ENCODE data around the gene SYF2. TPM values are rescaled to one million over a fixed set of nuclear protein-coding genes. Genes with fewer than 3 reads are reported as not detected.

SYF2 gene
- total and polyA plus RNA-seq, 2 donors, result 54.7 to 91.9 TPM

- no peak for DNase-seq (ENCODE audit: extremely low spot score)
- Histone ChIP-seq H3K4me3 (ENCODE audit: low read depth, low read length) (no peak overlapping the region), H3K27ac (ENCODE audit: low read depth) (no peak overlapping the region), H3K4me1 (ENCODE audit: insufficient read depth) (no peaks in the 10 kb centered on the region), H3K36me3 (ENCODE audit: insufficient read depth) (no peaks in the 10 kb centered on the region)
- 59% methylated on average over 1 of the region's 1 CpG for WGBS
Observed at GRCh38 chr1:25208092-25208491, 24.2 kb downstream of the SYF2 start.

GRCh38 chr1:25206201-25206600 is 26.1 kb downstream of the SYF2 start:
- DNase-seq (ENCODE audit: extremely low spot score), result no peak
- Histone ChIP-seq H3K4me1 (ENCODE audit: insufficient read depth) (no peaks in the 10 kb centered on the region), H3K36me3 (ENCODE audit: insufficient read depth) (no peaks in the 10 kb centered on the region), H3K27ac (ENCODE audit: low read depth) (no peak overlapping the region), H3K4me3 (ENCODE audit: low read depth, low read length) (no peak overlapping the region)
- 79% methylated on average over 5 of the region's 5 CpGs for WGBS

- no peaks in the 10 kb centered on the region for H3K36me3 ChIP-seq (ENCODE audit: insufficient read depth)
- no peak overlapping the region for H3K27ac ChIP-seq (ENCODE audit: low read depth)
- no peaks in the 10 kb centered on the region for H3K4me1 ChIP-seq (ENCODE audit: insufficient read depth)
- 87% methylated on average over 5 of the region's 5 CpGs for WGBS
- H3K4me3 ChIP-seq (ENCODE audit: low read depth, low read length), result no peak overlapping the region
- DNase-seq (ENCODE audit: extremely low spot score), result no peak
Observed at GRCh38 chr1:25205786-25206185, 26.5 kb downstream of the SYF2 start.

GRCh38 chr1:25204797-25205480 is 27.4 kb downstream of the SYF2 start:
- no peak overlapping the region for H3K4me3 ChIP-seq (ENCODE audit: low read depth, low read length)
- 53% methylated on average over 9 of the region's 9 CpGs for WGBS

GRCh38 chr1:25201006-25201405 is 31.3 kb downstream of the SYF2 start:
- no peak overlapping the region for H3K4me3 ChIP-seq (ENCODE audit: low read depth, low read length)
- H3K4me1 ChIP-seq (ENCODE audit: insufficient read depth), result no peaks in the 10 kb centered on the region
- no peak for DNase-seq (ENCODE audit: extremely low spot score)
- H3K36me3 ChIP-seq (ENCODE audit: insufficient read depth), result no peaks in the 10 kb centered on the region
- H3K27ac ChIP-seq (ENCODE audit: low read depth), result no peak overlapping the region
- whole genome bisulfite sequencing, result 81% methylated on average over 7 of the region's 7 CpGs

More at GRCh38 chr1:25204797-25205480, 27.4 kb downstream of the SYF2 start:
- H3K4me1 ChIP-seq (ENCODE audit: insufficient read depth), result no peaks in the 10 kb centered on the region
- DNase-seq (ENCODE audit: extremely low spot score), result no peak
- no peak overlapping the region for H3K27ac ChIP-seq (ENCODE audit: low read depth)
- no peaks in the 10 kb centered on the region for H3K36me3 ChIP-seq (ENCODE audit: insufficient read depth)

- DNase-seq (ENCODE audit: extremely low spot score), result no peak
- H3K27ac ChIP-seq (ENCODE audit: low read depth), result no peak overlapping the region
- H3K4me3 ChIP-seq (ENCODE audit: low read depth, low read length), result no peak overlapping the region
- H3K4me1 ChIP-seq (ENCODE audit: insufficient read depth), result no peaks in the 10 kb centered on the region
- whole genome bisulfite sequencing, result 59% methylated on average over 20 of the region's 20 CpGs
- H3K36me3 ChIP-seq (ENCODE audit: insufficient read depth), result no peaks in the 10 kb centered on the region
Observed at GRCh38 chr1:25199819-25200620, 32.3 kb downstream of the SYF2 start.

- WGBS, result 71% methylated on average over 20 of the region's 20 CpGs
- Histone ChIP-seq H3K4me3 (ENCODE audit: low read depth, low read length) (no peak overlapping the region), H3K36me3 (ENCODE audit: insufficient read depth) (no peaks in the 10 kb centered on the region), H3K4me1 (ENCODE audit: insufficient read depth) (no peaks in the 10 kb centered on the region), H3K27ac (ENCODE audit: low read depth) (no peak overlapping the region)
- no peak for DNase-seq (ENCODE audit: extremely low spot score)
Observed at GRCh38 chr1:25198663-25199252, 33.5 kb downstream of the SYF2 start.

GRCh38 chr1:25197982-25198662 is 34.2 kb downstream of the SYF2 start:
- Histone ChIP-seq H3K27ac (ENCODE audit: low read depth) (no peak overlapping the region), H3K36me3 (ENCODE audit: insufficient read depth) (no peaks in the 10 kb centered on the region), H3K4me3 (ENCODE audit: low read depth, low read length) (no peak overlapping the region), H3K4me1 (ENCODE audit: insufficient read depth) (no peaks in the 10 kb centered on the region)
- no peak for DNase-seq (ENCODE audit: extremely low spot score)
- 63% methylated on average over 11 of the region's 11 CpGs for WGBS

- Histone ChIP-seq H3K4me3 (ENCODE audit: low read depth, low read length) (no peak overlapping the region), H3K4me1 (ENCODE audit: insufficient read depth) (no peaks in the 10 kb centered on the region), H3K27ac (ENCODE audit: low read depth) (no peak overlapping the region), H3K36me3 (ENCODE audit: insufficient read depth) (no peaks in the 10 kb centered on the region)
- 65% methylated on average over 20 of the region's 20 CpGs for WGBS
- no peak for DNase-seq (ENCODE audit: extremely low spot score)
Observed at GRCh38 chr1:25197235-25197975, 34.9 kb downstream of the SYF2 start.

GRCh38 chr1:25196830-25197229 is 35.5 kb downstream of the SYF2 start:
- Histone ChIP-seq H3K27ac (ENCODE audit: low read depth) (no peak overlapping the region), H3K4me3 (ENCODE audit: low read depth, low read length) (no peak overlapping the region), H3K36me3 (ENCODE audit: insufficient read depth) (no peaks in the 10 kb centered on the region), H3K4me1 (ENCODE audit: insufficient read depth) (no peaks in the 10 kb centered on the region)
- DNase-seq (ENCODE audit: extremely low spot score), result no peak
- 82% methylated on average over 7 of the region's 7 CpGs for whole genome bisulfite sequencing

GRCh38 chr1:25195835-25196234 is 36.5 kb downstream of the SYF2 start:
- no peak overlapping the region for H3K4me3 ChIP-seq (ENCODE audit: low read depth, low read length)
- no peaks in the 10 kb centered on the region for H3K36me3 ChIP-seq (ENCODE audit: insufficient read depth)
- DNase-seq (ENCODE audit: extremely low spot score), result no peak
- no peak overlapping the region for H3K27ac ChIP-seq (ENCODE audit: low read depth)
- 75% methylated on average over 6 of the region's 6 CpGs for WGBS
- H3K4me1 ChIP-seq (ENCODE audit: insufficient read depth), result no peaks in the 10 kb centered on the region

- DNase-seq (ENCODE audit: extremely low spot score), result peak; percentile 60
- no peak overlapping the region for H3K4me3 ChIP-seq (ENCODE audit: low read depth, low read length)
- WGBS, result 71% methylated on average over 17 of the region's 17 CpGs
- no peaks in the 10 kb centered on the region for H3K36me3 ChIP-seq (ENCODE audit: insufficient read depth)
- no peak overlapping the region for H3K27ac ChIP-seq (ENCODE audit: low read depth)
- no peaks in the 10 kb centered on the region for H3K4me1 ChIP-seq (ENCODE audit: insufficient read depth)
Observed at GRCh38 chr1:25194572-25195020, 37.7 kb downstream of the SYF2 start.

GRCh38 chr1:25194054-25194453 is 38.2 kb downstream of the SYF2 start:
- no peaks in the 10 kb centered on the region for H3K4me1 ChIP-seq (ENCODE audit: insufficient read depth)
- DNase-seq (ENCODE audit: extremely low spot score), result no peak
- no peaks in the 10 kb centered on the region for H3K36me3 ChIP-seq (ENCODE audit: insufficient read depth)
- H3K27ac ChIP-seq (ENCODE audit: low read depth), result no peak overlapping the region
- 78% methylated on average over 8 of the region's 8 CpGs for WGBS
- no peak overlapping the region for H3K4me3 ChIP-seq (ENCODE audit: low read depth, low read length)
